ENCODE measurements around the gene C11orf91.

The C11orf91 gene

GRCh38 chr11:33706966-33707365, 6.3 kb upstream of the C11orf91 start:
- Mint-ChIP-seq H3K4me1 (peaks cover 7% of the 10 kb centered on the region), H3K27ac (no peak overlapping the region), H3K9me3 (no peaks in the 10 kb centered on the region), H3K27me3 (ENCODE audit: low read depth, poor library complexity) (no peaks in the 10 kb centered on the region), H3K36me3 (ENCODE audit: low read depth) (peaks cover 33% of the 10 kb centered on the region), H3K4me3 (no peak overlapping the region)
- no peak for TF ChIP-seq CTCF (IDR thresholded peaks at IDR 0.05)
- DNase-seq = no peak

- Mint-ChIP-seq H3K4me1 (peaks cover 11% of the 10 kb centered on the region), H3K9me3 (no peaks in the 10 kb centered on the region), H3K27ac (no peak overlapping the region), H3K27me3 (ENCODE audit: low read depth, poor library complexity) (no peaks in the 10 kb centered on the region), H3K4me3 (no peak overlapping the region), H3K36me3 (ENCODE audit: low read depth) (peaks cover 33% of the 10 kb centered on the region)
- TF ChIP-seq CTCF (IDR thresholded peaks at IDR 0.05) = no peak
- no peak for DNase-seq
Observed at GRCh38 chr11:33706546-33706945, 5.9 kb upstream of the C11orf91 start.

GRCh38 chr11:33704240-33705002, 3.8 kb upstream of the C11orf91 start:
- Mint-ChIP-seq H3K9me3 (no peaks in the 10 kb centered on the region), H3K27me3 (ENCODE audit: low read depth, poor library complexity) (peaks cover 3% of the 10 kb centered on the region), H3K27ac (no peak overlapping the region), H3K36me3 (ENCODE audit: low read depth) (peaks cover 18% of the 10 kb centered on the region), H3K4me1 (peaks cover 23% of the 10 kb centered on the region), H3K4me3 (no peak overlapping the region)
- no peak for TF ChIP-seq CTCF (IDR thresholded peaks at IDR 0.05)
- no peak for DNase-seq

GRCh38 chr11:33703788-33704187, 3.2 kb upstream of the C11orf91 start:
- H3K36me3 Mint-ChIP-seq (ENCODE audit: low read depth) = peaks cover 12% of the 10 kb centered on the region
- no peaks in the 10 kb centered on the region for H3K9me3 Mint-ChIP-seq
- DNase-seq = no peak
- peaks cover 23% of the 10 kb centered on the region for H3K4me1 Mint-ChIP-seq
- no peak for TF ChIP-seq CTCF (IDR thresholded peaks at IDR 0.05)
- no peak overlapping the region for H3K27ac Mint-ChIP-seq
- H3K4me3 Mint-ChIP-seq = no peak overlapping the region
- peaks cover 4% of the 10 kb centered on the region for H3K27me3 Mint-ChIP-seq (ENCODE audit: low read depth, poor library complexity)

GRCh38 chr11:33703234-33703633, 2.6 kb upstream of the C11orf91 start:
- H3K4me1 Mint-ChIP-seq = peaks cover 25% of the 10 kb centered on the region
- H3K4me3 Mint-ChIP-seq = no peak overlapping the region
- H3K27me3 Mint-ChIP-seq (ENCODE audit: low read depth, poor library complexity) = peaks cover 5% of the 10 kb centered on the region
- TF ChIP-seq CTCF (IDR thresholded peaks at IDR 0.05) = no peak
- H3K9me3 Mint-ChIP-seq = no peaks in the 10 kb centered on the region
- H3K36me3 Mint-ChIP-seq (ENCODE audit: low read depth) = peaks cover 9% of the 10 kb centered on the region
- DNase-seq = no peak
- no peak overlapping the region for H3K27ac Mint-ChIP-seq

Measured in nephron progenitor cell (in vitro differentiated cells).